Neutrophil (primary cell): ENCODE measurements around the gene KCNJ1.

Experiments used
- H3K27ac ChIP-seq: fragments of 200-600 bp; sonication (generic); 2 replicates; pipeline ENCODE4 v1.5.1; 2016; ENCODE audit warnings: mild to moderate bottlenecking, moderate library complexity
- H3K27me3 ChIP-seq: fragments of 200-600 bp; sonication (generic); 2 replicates; pipeline ENCODE4 v1.6.0; 2016; ENCODE audit warnings: mild to moderate bottlenecking
- H3K36me3 ChIP-seq: fragments of 200-600 bp; sonication (generic); 2 replicates; pipeline ENCODE4 v1.5.1; 2017
- H3K4me1 ChIP-seq, 2 experiments: fragments of 200-600 bp in 1 of 2; sonication (generic) in 1 of 2; 1 replicate in 1 of 2; 2 replicates in 1 of 2; pipeline versions ENCODE4 v1.5.1 to v1.6.1; 2013 to 2016; ENCODE audit warnings: low read depth in 1 of 2, low read length in 1 of 2, mild to moderate bottlenecking in 1 of 2, moderate library complexity in 1 of 2; ENCODE audit not compliant: control insufficient read depth in 1 of 2, insufficient read depth in 1 of 2
- H3K4me3 ChIP-seq, 2 experiments: fragments of 200-600 bp in 1 of 2; sonication (generic) in 1 of 2; 1 replicate in 1 of 2; 2 replicates in 1 of 2; pipeline ENCODE4 v1.5.1; 2013 to 2016; ENCODE audit warnings: low read depth in 1 of 2, low read length in 1 of 2, mild to moderate bottlenecking in 1 of 2, moderate library complexity in 1 of 2
- H3K9me3 ChIP-seq: fragments of 200-600 bp; sonication (generic); 2 replicates; pipeline ENCODE4 v1.5.1; 2016
- TF ChIP-seq, protein P1 (sequence below): fragments of 200-600 bp; sonication (generic); IDR thresholded peaks from 2 replicates; pipeline ENCODE4 v1.5.1; 2016; ENCODE audit warnings: antibody characterized with exemption

The KCNJ1 gene

DNA sequence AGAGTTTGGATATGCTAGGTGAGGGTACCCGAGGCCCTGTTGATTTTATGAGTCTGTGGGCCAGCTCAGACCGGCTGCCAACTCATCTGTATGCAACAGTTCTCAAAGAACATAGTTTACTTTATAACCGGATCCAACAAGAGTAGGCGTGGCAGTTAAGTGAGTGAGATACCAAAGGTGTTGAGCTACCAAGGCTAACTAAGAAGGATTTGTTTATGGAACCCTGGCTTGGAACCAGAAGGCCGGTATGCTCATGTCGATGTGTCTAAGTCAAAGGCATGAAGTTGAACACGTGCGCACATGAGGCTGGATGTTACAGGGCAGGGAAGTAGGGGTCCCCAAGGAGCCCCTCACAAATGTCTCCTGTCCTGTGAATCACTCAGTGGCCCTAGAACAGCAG lies at the start of gene KCNJ1:
Gene KCNJ1, minus strand, starts transcription at position 20 of the 400 bp plus-strand sequence. CDS start 27,053 bp downstream, outside the sequence.
- H3K27ac ChIP-seq = no peak within 1 kb of the TSS
- TF ChIP-seq, protein P1, sequence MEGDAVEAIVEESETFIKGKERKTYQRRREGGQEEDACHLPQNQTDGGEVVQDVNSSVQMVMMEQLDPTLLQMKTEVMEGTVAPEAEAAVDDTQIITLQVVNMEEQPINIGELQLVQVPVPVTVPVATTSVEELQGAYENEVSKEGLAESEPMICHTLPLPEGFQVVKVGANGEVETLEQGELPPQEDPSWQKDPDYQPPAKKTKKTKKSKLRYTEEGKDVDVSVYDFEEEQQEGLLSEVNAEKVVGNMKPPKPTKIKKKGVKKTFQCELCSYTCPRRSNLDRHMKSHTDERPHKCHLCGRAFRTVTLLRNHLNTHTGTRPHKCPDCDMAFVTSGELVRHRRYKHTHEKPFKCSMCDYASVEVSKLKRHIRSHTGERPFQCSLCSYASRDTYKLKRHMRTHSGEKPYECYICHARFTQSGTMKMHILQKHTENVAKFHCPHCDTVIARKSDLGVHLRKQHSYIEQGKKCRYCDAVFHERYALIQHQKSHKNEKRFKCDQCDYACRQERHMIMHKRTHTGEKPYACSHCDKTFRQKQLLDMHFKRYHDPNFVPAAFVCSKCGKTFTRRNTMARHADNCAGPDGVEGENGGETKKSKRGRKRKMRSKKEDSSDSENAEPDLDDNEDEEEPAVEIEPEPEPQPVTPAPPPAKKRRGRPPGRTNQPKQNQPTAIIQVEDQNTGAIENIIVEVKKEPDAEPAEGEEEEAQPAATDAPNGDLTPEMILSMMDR = no peak
- no peak within 1 kb of the TSS for H3K4me3 ChIP-seq

DNA sequence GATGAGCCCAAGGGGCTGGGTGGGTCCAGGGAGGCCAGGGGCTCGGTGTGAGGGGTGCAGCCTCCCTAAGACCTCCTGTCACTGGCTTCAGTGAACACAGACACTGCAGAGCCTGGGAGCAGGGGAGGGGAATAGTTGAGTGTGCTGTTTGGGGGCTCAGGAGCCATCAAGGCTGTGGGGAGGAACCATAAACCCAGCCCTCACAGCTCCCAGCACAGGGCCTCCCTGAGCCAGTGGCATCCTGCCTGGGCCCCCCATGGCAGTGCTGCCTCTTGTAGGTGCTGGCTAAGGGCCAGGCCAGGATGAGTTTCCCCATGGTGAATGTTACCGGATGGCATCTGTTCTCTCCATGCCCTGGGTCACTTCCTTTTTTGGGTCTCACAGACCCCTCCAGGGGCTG lies 49.6 kb upstream of the KCNJ1 start:
- Histone ChIP-seq H3K4me3 (no peak overlapping the region), H3K27ac (no peak overlapping the region), H3K36me3 (no peaks in the 10 kb centered on the region), H3K9me3 (no peaks in the 10 kb centered on the region), H3K4me1 (no peaks in the 10 kb centered on the region), H3K27me3 (no peaks in the 10 kb centered on the region)
- TF ChIP-seq, protein P1 = no peak

More for the DNA sequence above, at the start of gene KCNJ1:
- Histone ChIP-seq H3K27me3 (peaks cover 3% of the 10 kb centered on the region), H3K9me3 (no peaks in the 10 kb centered on the region), H3K4me1 (no peaks in the 10 kb centered on the region), H3K36me3 (no peaks in the 10 kb centered on the region)

DNA sequence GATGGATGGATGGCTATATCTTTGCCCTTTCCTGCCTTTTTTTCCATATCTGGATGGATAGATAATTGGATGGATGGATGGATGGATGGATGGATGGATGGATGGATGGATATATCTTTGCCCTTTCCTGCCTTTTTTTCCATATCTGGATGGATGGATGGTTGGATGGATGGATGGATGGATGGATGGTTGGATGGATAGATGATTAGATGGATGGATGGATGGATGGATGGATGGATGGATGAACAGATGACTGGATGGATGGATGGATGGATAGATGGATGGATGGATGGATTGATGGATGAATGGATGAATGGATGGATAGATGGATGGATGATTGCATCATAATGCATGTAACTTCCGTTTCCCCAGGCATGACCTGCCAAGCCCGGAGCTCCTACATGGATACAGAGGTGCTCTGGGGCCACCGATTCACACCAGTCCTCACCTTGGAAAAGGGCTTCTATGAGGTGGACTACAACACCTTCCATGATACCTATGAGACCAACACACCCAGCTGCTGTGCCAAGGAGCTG lies 49.0 kb upstream of the KCNJ1 start:
- Histone ChIP-seq H3K9me3 (no peaks in the 10 kb centered on the region), H3K27me3 (no peaks in the 10 kb centered on the region)

DNA sequence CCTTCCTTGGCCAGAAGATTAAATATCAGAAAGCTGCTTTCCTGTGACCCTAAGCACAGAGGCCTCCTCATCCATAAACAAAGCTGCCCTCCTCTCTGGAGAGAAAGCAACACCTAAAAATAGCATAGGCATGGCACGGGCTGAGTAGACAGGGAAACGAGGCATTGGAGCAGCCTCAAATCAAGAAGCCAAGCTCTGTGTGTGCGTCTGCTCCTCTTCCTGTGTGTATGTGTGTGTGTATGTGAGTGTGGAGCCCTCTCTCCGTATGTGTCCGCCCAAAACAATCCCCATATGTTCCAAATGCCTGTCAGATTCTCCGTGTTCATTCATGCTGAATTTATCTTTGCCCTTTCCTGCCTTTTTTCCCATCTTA lies 48.0 kb upstream of the KCNJ1 start:
- TF ChIP-seq, protein P1 = no peak
- no peaks in the 10 kb centered on the region for H3K36me3 ChIP-seq
- H3K4me3 ChIP-seq = no peak overlapping the region
- H3K9me3 ChIP-seq = no peaks in the 10 kb centered on the region
- no peaks in the 10 kb centered on the region for H3K27me3 ChIP-seq
- no peaks in the 10 kb centered on the region for H3K4me1 ChIP-seq
- no peak overlapping the region for H3K27ac ChIP-seq

More for the DNA sequence above, 49.0 kb upstream of the KCNJ1 start:
- H3K4me3 ChIP-seq = no peak overlapping the region
- H3K27ac ChIP-seq = no peak overlapping the region
- no peaks in the 10 kb centered on the region for H3K4me1 ChIP-seq
- no peaks in the 10 kb centered on the region for H3K36me3 ChIP-seq
- TF ChIP-seq, protein P1 = no peak

DNA sequence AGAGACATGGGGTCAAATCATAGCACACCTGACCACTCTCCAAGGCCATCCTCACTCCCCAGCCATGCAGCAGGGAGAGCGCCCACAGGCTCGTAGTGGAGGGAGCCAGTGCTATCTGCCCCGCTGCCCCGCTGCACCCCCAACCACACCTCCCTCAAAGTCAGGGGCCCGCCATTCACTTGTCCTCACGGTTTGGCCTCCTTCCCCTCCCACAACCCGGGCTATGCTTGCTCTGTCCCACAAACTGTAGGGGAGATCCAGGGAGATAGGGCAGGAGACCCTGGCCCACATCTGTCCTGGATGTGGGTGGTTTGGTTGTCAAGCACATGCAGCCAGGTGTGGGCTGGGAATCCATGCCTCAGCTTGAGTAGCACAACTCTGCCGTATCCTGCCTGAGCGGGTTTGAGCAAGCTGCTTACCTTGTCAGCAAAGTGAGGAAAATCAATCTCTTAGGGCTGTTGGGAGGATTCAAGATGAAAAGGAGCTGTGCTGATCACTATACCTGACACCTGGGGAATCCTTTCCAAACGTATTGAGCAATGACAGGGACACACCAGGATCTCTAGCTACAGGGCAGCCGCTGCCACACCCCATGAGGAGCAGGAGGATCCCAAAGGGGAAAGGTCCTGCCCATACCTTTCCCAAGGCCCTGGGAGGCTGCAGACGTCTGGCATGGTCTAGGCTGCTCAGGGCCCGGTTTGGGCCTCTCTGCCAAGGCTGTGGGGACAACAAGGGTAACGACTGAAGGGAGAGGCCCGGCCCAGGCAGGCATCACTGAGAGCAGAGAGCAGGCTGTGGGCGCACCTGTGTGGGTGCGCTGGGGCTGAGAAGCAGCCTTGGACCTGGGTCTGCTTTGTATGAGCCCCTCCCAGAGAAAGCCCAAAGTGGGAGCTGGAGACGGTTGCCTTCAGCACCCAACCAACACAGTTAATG lies 47.4 kb upstream of the KCNJ1 start:
- Histone ChIP-seq H3K27ac (no peak overlapping the region), H3K36me3 (no peaks in the 10 kb centered on the region), H3K27me3 (no peaks in the 10 kb centered on the region), H3K4me3 (no peak overlapping the region), H3K4me1 (no peaks in the 10 kb centered on the region), H3K9me3 (no peaks in the 10 kb centered on the region)
- TF ChIP-seq, protein P1 = no peak
